GM12878 (cell line): ENCODE data around the gene ASB15.

Experiments
- BHLHE40 ChIP-seq, 2 experiments: fragments of 450-650 bp in 1 of 2; IDR thresholded peaks; 2 replicates each; pipeline ENCODE4 v1.6.1; 2011 to 2017; ENCODE audit warnings: low read depth in 2 of 2, borderline replicate concordance in 1 of 2, improper control_type of control experiment in 1 of 2, low read length in 1 of 2, mild to moderate bottlenecking in 1 of 2
- CEBPB ChIP-seq, 2 experiments: fragments of 150-350 bp in 1 of 2; IDR thresholded peaks; 2 replicates each; pipeline ENCODE4 v1.6.1; 2012 to 2014; ENCODE audit warnings: low read depth in 2 of 2, low read length in 2 of 2, borderline replicate concordance in 1 of 2, inconsistent platforms in 1 of 2
- EP300 ChIP-seq, 2 experiments: fragments of 150-350 bp in 1 of 2; IDR thresholded peaks; 2 replicates each; pipeline ENCODE4 v1.6.1; 2011 to 2012; ENCODE audit warnings: low read depth in 2 of 2, low read length in 2 of 2, borderline replicate concordance in 1 of 2, improper control_type of control experiment in 1 of 2, inconsistent platforms in 1 of 2; ENCODE audit not compliant: control insufficient read depth in 1 of 2
- EZH2 ChIP-seq: IDR thresholded peaks from 2 replicates; pipeline ENCODE4 v1.6.1; 2012; ENCODE audit warnings: low read depth, mild to moderate bottlenecking, control low read depth, inconsistent platforms, low read length, borderline replicate concordance; ENCODE audit not compliant: control insufficient read depth
- FOS ChIP-seq: IDR thresholded peaks from 3 replicates; pipeline ENCODE4 v1.6.1; 2011; ENCODE audit warnings: borderline replicate concordance; ENCODE audit not compliant: insufficient read length; ENCODE audit errors: extremely low read depth
- HDGF ChIP-seq: fragments of 450-650 bp; IDR thresholded peaks from 2 replicates; pipeline ENCODE4 v1.6.1; 2016; ENCODE audit warnings: antibody characterized with exemption
- POLR2A ChIP-seq: IDR thresholded peaks from 2 replicates; pipeline ENCODE4 v1.6.1; 2011; ENCODE audit warnings: low read depth, mild to moderate bottlenecking, low read length
- TCF7 ChIP-seq: IDR thresholded peaks from 2 replicates; pipeline ENCODE4 v1.6.1; 2014; ENCODE audit warnings: antibody characterized with exemption, borderline replicate concordance
- TF ChIP-seq, protein P1 (sequence below), 3 experiments: IDR thresholded peaks in 2 of 3; conservative IDR thresholded peaks in 1 of 3; 2 replicates each; pipeline ENCODE4 v1.5.1; 2011; ENCODE audit warnings: low read depth in 3 of 3, low read length in 3 of 3, mild to moderate bottlenecking in 3 of 3, control low read depth in 2 of 3, moderate library complexity in 2 of 3, inconsistent platforms in 1 of 3, mixed read lengths in 1 of 3; ENCODE audit not compliant: control insufficient read depth in 2 of 3, insufficient read depth in 1 of 3; ENCODE audit errors: extremely low read depth in 1 of 3
- TF ChIP-seq, protein P2 (sequence below): IDR thresholded peaks from 2 replicates; pipeline ENCODE4 v1.6.1; 2012; ENCODE audit warnings: low read depth, low read length, improper control_type of control experiment
- TF ChIP-seq, protein P3 (sequence below): fragments of 450-650 bp; IDR thresholded peaks from 2 replicates; pipeline ENCODE4 v1.6.1; 2017; ENCODE audit warnings: low read depth, mild to moderate bottlenecking, moderate library complexity

DNA sequence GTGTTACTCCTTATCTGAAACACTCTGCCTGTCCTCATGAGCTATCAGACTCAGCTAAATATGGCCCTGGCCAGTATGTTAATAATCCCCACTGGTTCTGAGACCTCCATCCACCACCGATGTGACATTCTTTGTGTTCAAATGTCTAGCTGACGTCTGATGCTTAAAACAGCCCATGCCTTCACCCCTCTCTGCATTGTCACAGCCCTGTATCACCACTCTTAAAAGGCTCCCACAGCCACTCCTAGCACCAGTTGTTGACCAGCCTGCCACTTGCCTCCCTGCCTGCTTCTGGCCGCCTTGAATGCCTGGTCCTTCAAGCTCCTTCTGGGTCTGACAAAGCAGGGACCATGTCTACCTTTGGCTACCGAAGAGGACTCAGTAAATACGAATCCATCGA lies 54.0 kb downstream of the ASB15 start, which contains the start of gene LMOD2:
- no peak for TF ChIP-seq CEBPB (IDR thresholded peaks at IDR 0.05; ENCODE audit: borderline replicate concordance in 1 of 2, low read depth in 2 of 2, low read length in 2 of 2)
- TF ChIP-seq HDGF = no peak
- no peak for TF ChIP-seq EP300 (IDR thresholded peaks at IDR 0.05; ENCODE audit: borderline replicate concordance in 1 of 2, control insufficient read depth in 1 of 2, low read depth in 2 of 2, low read length in 2 of 2)
- no peak for TF ChIP-seq EZH2
- no peak for TF ChIP-seq FOS
- no peak for TF ChIP-seq TCF7
- TF ChIP-seq, protein P1, sequence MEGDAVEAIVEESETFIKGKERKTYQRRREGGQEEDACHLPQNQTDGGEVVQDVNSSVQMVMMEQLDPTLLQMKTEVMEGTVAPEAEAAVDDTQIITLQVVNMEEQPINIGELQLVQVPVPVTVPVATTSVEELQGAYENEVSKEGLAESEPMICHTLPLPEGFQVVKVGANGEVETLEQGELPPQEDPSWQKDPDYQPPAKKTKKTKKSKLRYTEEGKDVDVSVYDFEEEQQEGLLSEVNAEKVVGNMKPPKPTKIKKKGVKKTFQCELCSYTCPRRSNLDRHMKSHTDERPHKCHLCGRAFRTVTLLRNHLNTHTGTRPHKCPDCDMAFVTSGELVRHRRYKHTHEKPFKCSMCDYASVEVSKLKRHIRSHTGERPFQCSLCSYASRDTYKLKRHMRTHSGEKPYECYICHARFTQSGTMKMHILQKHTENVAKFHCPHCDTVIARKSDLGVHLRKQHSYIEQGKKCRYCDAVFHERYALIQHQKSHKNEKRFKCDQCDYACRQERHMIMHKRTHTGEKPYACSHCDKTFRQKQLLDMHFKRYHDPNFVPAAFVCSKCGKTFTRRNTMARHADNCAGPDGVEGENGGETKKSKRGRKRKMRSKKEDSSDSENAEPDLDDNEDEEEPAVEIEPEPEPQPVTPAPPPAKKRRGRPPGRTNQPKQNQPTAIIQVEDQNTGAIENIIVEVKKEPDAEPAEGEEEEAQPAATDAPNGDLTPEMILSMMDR (IDR thresholded peaks at IDR 0.05 in 2 of 3, conservative IDR thresholded peaks at IDR 0.05 in 1 of 3; ENCODE audit: control insufficient read depth in 2 of 3, extremely low read depth in 1 of 3, insufficient read depth in 1 of 3, low read depth in 3 of 3, low read length in 3 of 3) = no peak
- no peak for TF ChIP-seq POLR2A
- no peak for TF ChIP-seq BHLHE40 (IDR thresholded peaks at IDR 0.05; ENCODE audit: borderline replicate concordance in 1 of 2, low read depth in 2 of 2, low read length in 1 of 2)
- TF ChIP-seq, protein P2, sequence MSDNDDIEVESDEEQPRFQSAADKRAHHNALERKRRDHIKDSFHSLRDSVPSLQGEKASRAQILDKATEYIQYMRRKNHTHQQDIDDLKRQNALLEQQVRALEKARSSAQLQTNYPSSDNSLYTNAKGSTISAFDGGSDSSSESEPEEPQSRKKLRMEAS = no peak
- TF ChIP-seq, protein P3, sequence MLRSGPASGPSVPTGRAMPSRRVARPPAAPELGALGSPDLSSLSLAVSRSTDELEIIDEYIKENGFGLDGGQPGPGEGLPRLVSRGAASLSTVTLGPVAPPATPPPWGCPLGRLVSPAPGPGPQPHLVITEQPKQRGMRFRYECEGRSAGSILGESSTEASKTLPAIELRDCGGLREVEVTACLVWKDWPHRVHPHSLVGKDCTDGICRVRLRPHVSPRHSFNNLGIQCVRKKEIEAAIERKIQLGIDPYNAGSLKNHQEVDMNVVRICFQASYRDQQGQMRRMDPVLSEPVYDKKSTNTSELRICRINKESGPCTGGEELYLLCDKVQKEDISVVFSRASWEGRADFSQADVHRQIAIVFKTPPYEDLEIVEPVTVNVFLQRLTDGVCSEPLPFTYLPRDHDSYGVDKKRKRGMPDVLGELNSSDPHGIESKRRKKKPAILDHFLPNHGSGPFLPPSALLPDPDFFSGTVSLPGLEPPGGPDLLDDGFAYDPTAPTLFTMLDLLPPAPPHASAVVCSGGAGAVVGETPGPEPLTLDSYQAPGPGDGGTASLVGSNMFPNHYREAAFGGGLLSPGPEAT = no peak
